GM12801 (cell line): ENCODE data around the gene TMEM94.

Experiments
- TF ChIP-seq, protein P1 (sequence below): IDR thresholded peaks from one replicate; pipeline ENCODE4 v1.5.1; 2011; ENCODE audit warnings: control low read depth; ENCODE audit not compliant: insufficient read length; ENCODE audit errors: extremely low read depth

Gene TMEM94

DNA sequence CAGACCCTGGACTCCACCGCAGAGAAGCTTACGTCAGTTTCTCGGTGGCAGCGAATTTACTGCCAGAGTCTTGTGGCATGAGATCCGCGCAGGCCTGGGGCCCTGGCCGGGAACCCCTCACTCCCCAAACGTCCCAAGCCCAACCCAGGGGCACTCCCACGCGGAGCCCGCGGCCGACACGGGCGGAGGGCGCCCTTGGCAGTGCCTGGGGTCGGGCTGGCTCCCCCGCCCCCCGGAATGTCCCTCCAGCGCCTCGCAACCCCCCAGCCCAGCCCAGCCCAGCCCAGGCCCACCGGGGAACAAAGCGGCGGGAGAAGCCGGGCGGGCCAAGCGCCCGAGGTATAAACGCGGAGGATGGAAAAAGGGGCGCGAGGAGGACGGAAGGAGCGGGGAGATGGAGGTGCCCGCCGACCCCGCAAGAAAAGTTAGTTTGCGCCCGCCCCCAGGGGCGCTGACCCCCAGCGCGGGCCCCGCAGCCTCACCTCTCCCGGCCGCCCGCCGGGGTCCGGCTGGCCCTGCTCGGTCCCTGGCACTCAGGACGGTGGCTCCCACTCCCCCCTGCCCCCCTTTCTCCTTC lies 58.6 kb downstream of the TMEM94 start:
- TF ChIP-seq, protein P1, sequence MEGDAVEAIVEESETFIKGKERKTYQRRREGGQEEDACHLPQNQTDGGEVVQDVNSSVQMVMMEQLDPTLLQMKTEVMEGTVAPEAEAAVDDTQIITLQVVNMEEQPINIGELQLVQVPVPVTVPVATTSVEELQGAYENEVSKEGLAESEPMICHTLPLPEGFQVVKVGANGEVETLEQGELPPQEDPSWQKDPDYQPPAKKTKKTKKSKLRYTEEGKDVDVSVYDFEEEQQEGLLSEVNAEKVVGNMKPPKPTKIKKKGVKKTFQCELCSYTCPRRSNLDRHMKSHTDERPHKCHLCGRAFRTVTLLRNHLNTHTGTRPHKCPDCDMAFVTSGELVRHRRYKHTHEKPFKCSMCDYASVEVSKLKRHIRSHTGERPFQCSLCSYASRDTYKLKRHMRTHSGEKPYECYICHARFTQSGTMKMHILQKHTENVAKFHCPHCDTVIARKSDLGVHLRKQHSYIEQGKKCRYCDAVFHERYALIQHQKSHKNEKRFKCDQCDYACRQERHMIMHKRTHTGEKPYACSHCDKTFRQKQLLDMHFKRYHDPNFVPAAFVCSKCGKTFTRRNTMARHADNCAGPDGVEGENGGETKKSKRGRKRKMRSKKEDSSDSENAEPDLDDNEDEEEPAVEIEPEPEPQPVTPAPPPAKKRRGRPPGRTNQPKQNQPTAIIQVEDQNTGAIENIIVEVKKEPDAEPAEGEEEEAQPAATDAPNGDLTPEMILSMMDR = no peak

GRCh38 chr17:75515496-75516254 lies 59.2 kb downstream of the TMEM94 start, which contains the start of gene CASKIN2:
Gene CASKIN2 (minus strand): TSS chr17:75515537. CDS start chr17:75513804, 1,733 bp downstream.
- TF ChIP-seq, protein P1 = peak; percentile 12

GRCh38 chr17:75516255-75516618 lies 59.8 kb downstream of the TMEM94 start, which contains the start of gene TSEN54:
Gene TSEN54 (plus strand): TSS chr17:75516528. CDS start chr17:75516561, 33 bp downstream.
- TF ChIP-seq, protein P1 = no peak

DNA sequence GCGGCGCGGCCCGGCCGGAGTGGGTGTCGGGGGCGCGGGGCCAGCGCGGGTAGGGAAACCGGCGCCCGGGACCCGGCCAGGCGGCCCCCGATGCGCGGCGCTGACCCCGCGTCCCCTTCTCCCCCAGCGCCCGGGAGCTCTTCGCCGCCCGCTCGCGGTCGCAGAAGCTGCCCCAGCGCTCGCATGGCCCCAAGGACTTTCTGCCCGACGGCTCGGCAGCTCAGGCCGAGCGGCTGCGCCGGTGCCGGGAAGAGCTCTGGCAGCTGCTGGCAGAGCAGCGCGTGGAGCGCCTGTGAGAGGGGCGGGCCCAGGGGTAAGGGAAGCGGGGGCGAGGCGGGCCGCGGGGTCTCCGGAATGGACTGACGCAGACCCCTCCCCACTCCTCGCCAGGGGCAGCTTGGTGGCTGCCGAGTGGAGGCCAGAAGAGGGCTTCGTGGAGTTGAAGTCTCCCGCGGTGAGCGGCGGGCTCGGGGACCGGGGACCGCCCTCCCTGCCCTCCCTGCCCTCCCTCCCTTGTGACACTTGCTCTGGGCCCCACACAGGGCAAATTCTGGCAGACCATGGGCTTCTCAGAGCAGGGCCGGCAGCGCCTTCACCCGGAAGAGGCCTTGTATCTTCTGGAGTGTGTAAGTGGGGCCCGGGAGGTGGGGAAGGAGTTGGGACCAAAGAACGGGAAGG lies 60.3 kb downstream of the TMEM94 start:
- TF ChIP-seq, protein P1 = no peak

DNA sequence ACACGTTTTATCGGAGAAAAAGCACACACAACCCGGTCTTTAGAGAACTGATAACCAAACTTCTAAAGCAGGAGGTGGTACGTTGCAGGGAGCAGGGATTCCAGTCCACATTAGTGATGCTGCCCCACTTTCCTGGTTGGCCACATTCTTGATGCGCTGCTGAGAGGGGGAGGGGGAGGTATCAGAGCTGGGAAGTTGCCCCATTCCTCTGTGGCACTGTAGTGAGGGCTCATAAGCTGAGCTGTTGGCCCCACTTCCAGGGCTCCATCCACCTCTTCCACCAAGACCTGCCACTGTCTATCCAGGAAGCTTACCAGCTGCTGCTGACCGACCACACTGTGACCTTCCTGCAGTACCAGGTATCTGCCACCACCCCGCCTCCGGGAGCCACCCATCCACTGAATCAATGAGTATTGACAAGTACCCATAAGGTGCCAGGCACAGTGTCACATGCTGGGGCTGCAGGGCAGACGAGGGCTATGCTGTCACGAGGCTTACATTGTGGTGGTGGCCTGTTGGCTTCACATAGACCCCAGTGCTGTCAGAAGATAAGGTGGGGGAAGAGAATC lies 60.9 kb downstream of the TMEM94 start:
- TF ChIP-seq, protein P1 = no peak

GRCh38 chr17:75518201-75518600 lies 61.8 kb downstream of the TMEM94 start:
- TF ChIP-seq, protein P1 = no peak

DNA sequence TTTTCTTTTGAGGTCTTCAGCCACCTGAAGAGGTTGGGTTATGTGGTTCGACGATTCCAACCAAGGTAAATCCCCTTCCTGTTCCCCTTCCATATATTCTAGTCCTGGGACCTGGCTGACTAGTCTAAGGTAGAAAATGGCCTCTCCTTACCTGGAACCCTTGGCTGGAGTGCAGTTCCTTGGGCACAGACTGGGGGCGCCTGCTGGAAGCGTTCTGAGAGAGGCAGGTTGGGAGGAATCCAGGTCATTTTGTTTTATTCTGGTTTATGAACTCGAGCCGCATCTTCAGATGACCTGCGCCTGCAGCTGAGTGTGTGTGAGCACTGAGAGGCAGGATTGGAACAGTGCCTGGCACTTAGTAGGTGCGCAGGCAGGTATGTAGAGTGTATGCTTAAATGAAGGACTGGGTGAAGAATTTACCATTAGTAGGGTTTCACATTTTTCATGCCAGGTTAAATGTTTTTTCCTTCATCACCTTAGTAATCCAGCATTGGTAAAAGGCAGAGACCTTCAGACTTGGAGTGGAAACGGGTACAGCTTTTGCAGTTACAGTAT lies 62.6 kb downstream of the TMEM94 start:
- TF ChIP-seq, protein P1 = no peak
